Panc1 (cell line): ENCODE results near the gene FAF1. TPM values are rescaled to one million over a fixed set of nuclear protein-coding genes. Genes with fewer than 3 reads are reported as not detected.

Source experiments
- ATAC-seq: fragments of 200-7000 bp; cut with Tn5 transposase; 2 replicates; pipeline ENCODE4 v1.9.1; 2020; ENCODE audit warnings: mild to moderate bottlenecking, moderate library complexity
- BruUV-seq: library from RNA; stranded (reverse); fragments of 400-500 nt; replicated peaks from 2 replicates; lab custom pipeline; 2021; lab: Mats Ljungman, UMichigan
- CTCF ChIA-PET: fragments of 300-600 bp; sonication (Branson Sonifier 250); formaldehyde crosslinking; loops from one replicate; lab custom pipeline; 2022; ENCODE audit warnings: antibody characterized with exemption; lab: Charles Lee
- POLR2A ChIA-PET: fragments of 300-600 bp; sonication (Branson Sonifier 250); formaldehyde crosslinking; loops from one replicate; lab custom pipeline; 2022; ENCODE audit warnings: antibody characterized with exemption; lab: Charles Lee
- DNase-seq: peaks from one replicate; pipeline ENCODE4 v3.0.0-alpha.2; 2010; ENCODE audit warnings: low read depth, low spot score
- H3K27ac ChIP-seq: 2 replicates; pipeline ENCODE4 v1.5.1; 2011; ENCODE audit warnings: mild to moderate bottlenecking, low read length, inconsistent platforms
- H3K27me3 ChIP-seq: fragments of 200-500 bp; sonication (Bioruptor generic); 2 replicates; pipeline ENCODE4 v1.6.0; 2014; ENCODE audit warnings: low read length, inconsistent platforms; ENCODE audit not compliant: control insufficient read depth, insufficient read depth
- H3K36me3 ChIP-seq: fragments of 200-500 bp; sonication (Bioruptor generic); 2 replicates; pipeline ENCODE4 v1.5.1; 2014; ENCODE audit warnings: inconsistent platforms, mild to moderate bottlenecking, low read length, moderate library complexity; ENCODE audit not compliant: control insufficient read depth, insufficient read depth
- H3K4me1 ChIP-seq: 2 replicates; pipeline ENCODE4 v1.5.1; 2011; ENCODE audit warnings: inconsistent platforms, mild to moderate bottlenecking, low read length, moderate library complexity; ENCODE audit not compliant: control insufficient read depth, insufficient read depth
- H3K4me3 ChIP-seq, 2 experiments: 2 replicates each; pipeline ENCODE4 v1.5.1; 2011 to 2012; ENCODE audit warnings: low read depth in 2 of 2, low read length in 2 of 2, mild to moderate bottlenecking in 2 of 2, inconsistent platforms in 1 of 2, moderate library complexity in 1 of 2
- H3K9me3 ChIP-seq: fragments of 200-500 bp; sonication (Bioruptor generic); 2 replicates; pipeline ENCODE4 v1.5.1; 2014; ENCODE audit warnings: low read depth, mild to moderate bottlenecking, inconsistent platforms, low read length, moderate library complexity; ENCODE audit not compliant: control insufficient read depth, insufficient read depth
- POLR2AphosphoS5 ChIP-seq: IDR thresholded peaks from 2 replicates; pipeline ENCODE4 v1.6.1; 2012; ENCODE audit warnings: mild to moderate bottlenecking, low read depth, low read length, moderate library complexity
- SIN3A ChIP-seq: IDR thresholded peaks from 2 replicates; pipeline ENCODE4 v1.6.1; 2012; ENCODE audit warnings: low read depth, mild to moderate bottlenecking, low read length, moderate library complexity, borderline replicate concordance; ENCODE audit not compliant: insufficient read depth
- TCF7L2 ChIP-seq: IDR thresholded peaks from 2 replicates; pipeline ENCODE4 v1.6.1; 2011; ENCODE audit warnings: mild to moderate bottlenecking, low read depth, low read length, inconsistent platforms
- in situ Hi-C: cut with HindIII; loops from 2 replicates; pipeline ENCODE4 v1.10.0; 2016; ENCODE audit warnings: low sequenced_read_pairs, low pct_unique_long_range_greater_than_20kb
- intact Hi-C: fragments of 100-400 bp; cut with micrococcal nuclease; formaldehyde crosslinking; loops from one replicate; pipeline ENCODE4 v1.10.0; 2022; ENCODE audit not compliant: unreplicated experiment
- total RNA-seq: library from RNA; stranded (reverse); gene quantifications from one replicate; pipeline ENCODE4 v1.2.1, GENCODE V29; 2021; ENCODE audit not compliant: unreplicated experiment
- TF ChIP-seq, protein P1 (sequence below): fragments of 450-650 bp; IDR thresholded peaks from 2 replicates; pipeline ENCODE4 v1.5.1; 2017; ENCODE audit warnings: mild to moderate bottlenecking
- TF ChIP-seq, protein P2 (sequence below), 2 experiments: IDR thresholded peaks; 2 replicates each; pipeline ENCODE4 v1.6.1; 2011 to 2012; ENCODE audit warnings: low read depth in 2 of 2, control low read depth in 1 of 2, low read length in 1 of 2, mild to moderate bottlenecking in 1 of 2, moderate library complexity in 1 of 2; ENCODE audit not compliant: insufficient read depth in 1 of 2

Gene FAF1
- total RNA-seq, 1 experiment from 2014 or later: 101 TPM

DNA sequence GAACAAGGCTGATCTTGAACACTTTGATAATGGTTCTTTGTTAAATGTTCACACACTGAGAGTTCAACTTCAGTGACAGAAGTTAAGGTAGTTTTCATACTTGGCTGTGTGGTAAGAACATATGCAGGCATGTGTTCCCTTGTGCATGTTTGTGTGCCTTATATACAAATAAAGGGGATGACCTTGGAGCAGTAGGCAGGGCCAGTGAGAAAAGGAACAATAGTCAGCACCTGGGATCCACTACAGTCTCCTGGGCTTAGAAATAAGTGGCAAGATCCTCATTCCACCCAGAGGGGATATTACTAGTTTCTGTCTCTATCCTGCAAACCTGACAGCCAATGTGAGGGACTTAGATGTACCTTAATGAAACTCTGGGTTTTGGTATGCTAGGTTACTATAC, 486.6 kb downstream of the FAF1 start:
- intact Hi-C loops: no loop called here
- POLR2A ChIA-PET: interaction anchor here (0.7 kb wide), 1 partner anchor 618 kb away, joined by 5 read pairs; no protein-coding TSS in a partner anchor
- no peak overlapping the region for H3K4me3 ChIP-seq
- H3K36me3 ChIP-seq: peaks cover 6% of the 10 kb centered on the region; the same call in 1 of the 2 replicates
- no peak for ATAC-seq
- peaks cover 9% of the 10 kb centered on the region; the same call in 1 of the 2 replicates for H3K4me1 ChIP-seq
- H3K27ac ChIP-seq: no peak overlapping the region
- in situ Hi-C loops: no loop called here
- DNase-seq: no peak
- no TSS peak for BruUV-seq
- CTCF ChIA-PET: no interaction called here
- TF ChIP-seq SIN3A (no peak), POLR2AphosphoS5 (no peak), TCF7L2 (no peak)
- TF ChIP-seq, protein P1, sequence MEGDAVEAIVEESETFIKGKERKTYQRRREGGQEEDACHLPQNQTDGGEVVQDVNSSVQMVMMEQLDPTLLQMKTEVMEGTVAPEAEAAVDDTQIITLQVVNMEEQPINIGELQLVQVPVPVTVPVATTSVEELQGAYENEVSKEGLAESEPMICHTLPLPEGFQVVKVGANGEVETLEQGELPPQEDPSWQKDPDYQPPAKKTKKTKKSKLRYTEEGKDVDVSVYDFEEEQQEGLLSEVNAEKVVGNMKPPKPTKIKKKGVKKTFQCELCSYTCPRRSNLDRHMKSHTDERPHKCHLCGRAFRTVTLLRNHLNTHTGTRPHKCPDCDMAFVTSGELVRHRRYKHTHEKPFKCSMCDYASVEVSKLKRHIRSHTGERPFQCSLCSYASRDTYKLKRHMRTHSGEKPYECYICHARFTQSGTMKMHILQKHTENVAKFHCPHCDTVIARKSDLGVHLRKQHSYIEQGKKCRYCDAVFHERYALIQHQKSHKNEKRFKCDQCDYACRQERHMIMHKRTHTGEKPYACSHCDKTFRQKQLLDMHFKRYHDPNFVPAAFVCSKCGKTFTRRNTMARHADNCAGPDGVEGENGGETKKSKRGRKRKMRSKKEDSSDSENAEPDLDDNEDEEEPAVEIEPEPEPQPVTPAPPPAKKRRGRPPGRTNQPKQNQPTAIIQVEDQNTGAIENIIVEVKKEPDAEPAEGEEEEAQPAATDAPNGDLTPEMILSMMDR: no peak
- TF ChIP-seq, protein P2, sequence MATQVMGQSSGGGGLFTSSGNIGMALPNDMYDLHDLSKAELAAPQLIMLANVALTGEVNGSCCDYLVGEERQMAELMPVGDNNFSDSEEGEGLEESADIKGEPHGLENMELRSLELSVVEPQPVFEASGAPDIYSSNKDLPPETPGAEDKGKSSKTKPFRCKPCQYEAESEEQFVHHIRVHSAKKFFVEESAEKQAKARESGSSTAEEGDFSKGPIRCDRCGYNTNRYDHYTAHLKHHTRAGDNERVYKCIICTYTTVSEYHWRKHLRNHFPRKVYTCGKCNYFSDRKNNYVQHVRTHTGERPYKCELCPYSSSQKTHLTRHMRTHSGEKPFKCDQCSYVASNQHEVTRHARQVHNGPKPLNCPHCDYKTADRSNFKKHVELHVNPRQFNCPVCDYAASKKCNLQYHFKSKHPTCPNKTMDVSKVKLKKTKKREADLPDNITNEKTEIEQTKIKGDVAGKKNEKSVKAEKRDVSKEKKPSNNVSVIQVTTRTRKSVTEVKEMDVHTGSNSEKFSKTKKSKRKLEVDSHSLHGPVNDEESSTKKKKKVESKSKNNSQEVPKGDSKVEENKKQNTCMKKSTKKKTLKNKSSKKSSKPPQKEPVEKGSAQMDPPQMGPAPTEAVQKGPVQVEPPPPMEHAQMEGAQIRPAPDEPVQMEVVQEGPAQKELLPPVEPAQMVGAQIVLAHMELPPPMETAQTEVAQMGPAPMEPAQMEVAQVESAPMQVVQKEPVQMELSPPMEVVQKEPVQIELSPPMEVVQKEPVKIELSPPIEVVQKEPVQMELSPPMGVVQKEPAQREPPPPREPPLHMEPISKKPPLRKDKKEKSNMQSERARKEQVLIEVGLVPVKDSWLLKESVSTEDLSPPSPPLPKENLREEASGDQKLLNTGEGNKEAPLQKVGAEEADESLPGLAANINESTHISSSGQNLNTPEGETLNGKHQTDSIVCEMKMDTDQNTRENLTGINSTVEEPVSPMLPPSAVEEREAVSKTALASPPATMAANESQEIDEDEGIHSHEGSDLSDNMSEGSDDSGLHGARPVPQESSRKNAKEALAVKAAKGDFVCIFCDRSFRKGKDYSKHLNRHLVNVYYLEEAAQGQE (IDR thresholded peaks at IDR 0.05; ENCODE audit: insufficient read depth in 1 of 2, low read depth in 2 of 2, low read length in 1 of 2): no peak
- H3K9me3 ChIP-seq: no peaks in the 10 kb centered on the region
- H3K27me3 ChIP-seq: no peaks in the 10 kb centered on the region

DNA sequence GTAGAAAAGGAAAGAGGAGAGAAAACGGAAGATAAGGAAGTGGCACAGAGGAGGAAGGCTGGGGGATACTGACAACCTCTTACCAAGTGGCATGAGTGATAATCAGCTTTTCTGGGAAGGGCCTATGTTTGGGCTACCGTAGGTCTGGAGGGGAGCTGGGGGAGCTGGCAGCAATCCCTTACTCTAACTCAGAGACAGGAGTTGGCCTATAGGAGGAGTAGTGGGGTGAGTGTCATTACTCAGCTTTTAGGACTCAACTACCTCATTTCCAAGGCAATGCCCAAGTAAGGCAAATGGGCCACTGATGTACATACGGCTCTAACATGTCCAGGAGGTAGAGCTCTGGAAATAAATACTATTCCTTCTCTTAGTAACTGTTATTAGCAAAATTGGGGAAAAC, 488.1 kb downstream of the FAF1 start:
- TF ChIP-seq, protein P2 (IDR thresholded peaks at IDR 0.05; ENCODE audit: insufficient read depth in 1 of 2, low read depth in 2 of 2, low read length in 1 of 2): no peak
- TF ChIP-seq, protein P1: no peak
- TF ChIP-seq SIN3A: no peak
- no peak for TF ChIP-seq TCF7L2
- TF ChIP-seq POLR2AphosphoS5: no peak
- Histone ChIP-seq H3K4me3 (no peak overlapping the region), H3K36me3 (peaks cover 6% of the 10 kb centered on the region; the same call in 1 of the 2 replicates), H3K4me1 (peaks cover 9% of the 10 kb centered on the region; the same call in 1 of the 2 replicates), H3K27ac (no peak overlapping the region), H3K9me3 (no peaks in the 10 kb centered on the region), H3K27me3 (no peaks in the 10 kb centered on the region)
- ATAC-seq (no peak), DNase-seq (no peak)
- BruUV-seq: no TSS peak
- intact Hi-C loops: no loop called here
- POLR2A ChIA-PET: no interaction called here
- in situ Hi-C loops: no loop called here
- CTCF ChIA-PET: no interaction called here
